Prostate gland (tissue), 2 donors: ENCODE measurements around the gene SOX9. TPM values are rescaled to one million over a fixed set of nuclear protein-coding genes. Genes with fewer than 3 reads are reported as not detected.

Experiments
- DNase-seq: peaks from one replicate; pipeline ENCODE4 v3.0.0-alpha.2; 2019; ENCODE audit warnings: low spot score
- H3K27ac ChIP-seq, 2 donors: fragments of 200-600 bp; sonication (generic); 2 replicates each; pipeline ENCODE4 v1.5.1; 2017 to 2019
- H3K27me3 ChIP-seq: fragments of 200-600 bp; sonication (generic); replicated peaks from 2 replicates; pipeline ENCODE4 v1.5.1; 2019; ENCODE audit not compliant: insufficient read depth
- H3K36me3 ChIP-seq, 2 donors: fragments of 200-600 bp; sonication (generic); 1 replicate in 1 of 2; 2 replicates in 1 of 2; pipeline versions ENCODE4 v1.5.1 to v1.8.1; 2017 to 2019
- H3K4me1 ChIP-seq: fragments of 200-600 bp; sonication (generic); replicated peaks from 2 replicates; pipeline ENCODE4 v1.5.1; 2019
- H3K4me3 ChIP-seq, 2 donors: fragments of 200-600 bp; sonication (generic); 2 replicates each; pipeline ENCODE4 v1.5.1; 2017 to 2019
- H3K9me3 ChIP-seq: fragments of 200-600 bp; sonication (generic); 2 replicates; pipeline ENCODE4 v1.5.1; 2017
- CTCF ChIP-seq, 4 experiments: fragments of 200-600 bp in 2 of 4; fragments of 450-650 bp in 2 of 4; sonication (generic) in 2 of 4; IDR thresholded peaks; 1 replicate in 3 of 4; 2 replicates in 1 of 4; pipeline ENCODE4 v1.5.1; 2016 to 2019; ENCODE audit warnings: antibody characterized with exemption in 4 of 4, mild to moderate bottlenecking in 2 of 4, moderate library complexity in 2 of 4
- POLR2A ChIP-seq: fragments of 450-650 bp; IDR thresholded peaks from one replicate; pipeline ENCODE4 v1.6.1; 2016; ENCODE audit warnings: antibody characterized with exemption, mild to moderate bottlenecking
- POLR2AphosphoS5 ChIP-seq: sonication (generic); formaldehyde crosslinking; IDR thresholded peaks from one replicate; pipeline ENCODE4 v1.6.1; 2017; ENCODE audit warnings: antibody characterized with exemption
- WGBS: methylation state at CpG from one replicate; pipeline ENCODE4 v1.1.5; 2018; 5-methylcytosine and 5-hydroxymethylcytosine counted together
- intact Hi-C: fragments of 100-400 bp; cut with DNase I; formaldehyde crosslinking; loops from one replicate; pipeline ENCODE4 v1.14.2; 2022
- total RNA-seq, 2 donors: library from RNA; depleted of rRNA; stranded (reverse); fragments of >200 nt; gene quantifications; one replicate each; pipeline ENCODE4 v1.1.0, GENCODE V29; 2016

SOX9 gene
- total RNA-seq, 2 donors from 2014 or later, result 92.8 to 204 TPM

- TF ChIP-seq CTCF (IDR thresholded peaks at IDR 0.05) (no peak), POLR2AphosphoS5 (no peak), POLR2A (no peak)
- Histone ChIP-seq H3K9me3 (no peaks in the 10 kb centered on the region), H3K27ac (no peak overlapping the region), H3K4me3 (no peak overlapping the region), H3K27me3 (no peaks in the 10 kb centered on the region), H3K4me1 (no peaks in the 10 kb centered on the region), H3K36me3 (no peaks in the 10 kb centered on the region)
- no peak for DNase-seq
- intact Hi-C loops, result no loop called here
- WGBS, result 94% methylated on average over 2 of the region's 2 CpGs
Measured at GRCh38 chr17:72142614-72143013, 21.8 kb downstream of the SOX9 start.

- no peak for DNase-seq
- TF ChIP-seq CTCF (IDR thresholded peaks at IDR 0.05), result no peak
- TF ChIP-seq POLR2A, result no peak
- TF ChIP-seq POLR2AphosphoS5, result no peak
- Histone ChIP-seq H3K27ac (no peak overlapping the region), H3K36me3 (no peaks in the 10 kb centered on the region), H3K9me3 (no peaks in the 10 kb centered on the region), H3K27me3 (no peaks in the 10 kb centered on the region), H3K4me1 (no peaks in the 10 kb centered on the region), H3K4me3 (no peak overlapping the region)
- WGBS, result 76% methylated on average over 5 of the region's 5 CpGs
- intact Hi-C loops, result no loop called here
Measured at GRCh38 chr17:72143245-72143644, 22.4 kb downstream of the SOX9 start.

- WGBS, result 68% methylated on average over 2 of the region's 2 CpGs
- intact Hi-C loops, result no loop called here
- Histone ChIP-seq H3K4me1 (no peaks in the 10 kb centered on the region), H3K9me3 (no peaks in the 10 kb centered on the region), H3K27me3 (no peaks in the 10 kb centered on the region), H3K36me3 (no peaks in the 10 kb centered on the region), H3K4me3 (no peak overlapping the region), H3K27ac (no peak overlapping the region)
- TF ChIP-seq POLR2AphosphoS5 (no peak), POLR2A (no peak), CTCF (IDR thresholded peaks at IDR 0.05) (no peak)
- DNase-seq, result no peak
Measured at GRCh38 chr17:72144101-72144500, 23.3 kb downstream of the SOX9 start.

- no peak for DNase-seq
- Histone ChIP-seq H3K4me1 (no peaks in the 10 kb centered on the region), H3K9me3 (no peaks in the 10 kb centered on the region), H3K27ac (no peak overlapping the region), H3K4me3 (no peak overlapping the region), H3K27me3 (no peaks in the 10 kb centered on the region), H3K36me3 (no peaks in the 10 kb centered on the region)
- intact Hi-C loops, result no loop called here
- TF ChIP-seq CTCF (IDR thresholded peaks at IDR 0.05) (no peak), POLR2AphosphoS5 (no peak), POLR2A (no peak)
- 92% methylated on average over 3 of the region's 3 CpGs for WGBS
Measured at GRCh38 chr17:72145562-72145961, 24.7 kb downstream of the SOX9 start.

GRCh38 chr17:72145962-72146361, 25.1 kb downstream of the SOX9 start:
- 79% methylated on average over 2 of the region's 2 CpGs for WGBS
- DNase-seq, result no peak
- H3K9me3 ChIP-seq, result no peaks in the 10 kb centered on the region
- no peaks in the 10 kb centered on the region for H3K4me1 ChIP-seq
- H3K4me3 ChIP-seq, result no peak overlapping the region
- no peak for TF ChIP-seq POLR2A
- TF ChIP-seq CTCF (IDR thresholded peaks at IDR 0.05), result no peak
- TF ChIP-seq POLR2AphosphoS5, result no peak
- H3K27me3 ChIP-seq, result no peaks in the 10 kb centered on the region
- intact Hi-C loops, result no loop called here
- H3K36me3 ChIP-seq, result no peaks in the 10 kb centered on the region
- no peak overlapping the region for H3K27ac ChIP-seq
